HL-60 (cell line): ENCODE measurements around the gene AFF1.

Experiments
- CTCF ChIP-seq: IDR thresholded peaks from one replicate; pipeline ENCODE4 v1.5.1; 2011; ENCODE audit warnings: low read length, control low read depth, inconsistent platforms; ENCODE audit not compliant: insufficient read depth
- GABPA ChIP-seq: IDR thresholded peaks from 2 replicates; pipeline ENCODE4 v1.6.1; 2012; ENCODE audit warnings: low read depth
- POLR2AphosphoS5 ChIP-seq: IDR thresholded peaks from 2 replicates; pipeline ENCODE4 v1.6.1; 2012; ENCODE audit warnings: low read depth
- SPI1 ChIP-seq: IDR thresholded peaks from 2 replicates; pipeline ENCODE4 v1.6.1; 2012; ENCODE audit warnings: low read depth, mild to moderate bottlenecking, borderline replicate concordance
- TF ChIP-seq, protein P1 (sequence below): IDR thresholded peaks from 2 replicates; pipeline ENCODE4 v1.6.1; 2012; ENCODE audit warnings: low read depth; ENCODE audit not compliant: insufficient replicate concordance

DNA sequence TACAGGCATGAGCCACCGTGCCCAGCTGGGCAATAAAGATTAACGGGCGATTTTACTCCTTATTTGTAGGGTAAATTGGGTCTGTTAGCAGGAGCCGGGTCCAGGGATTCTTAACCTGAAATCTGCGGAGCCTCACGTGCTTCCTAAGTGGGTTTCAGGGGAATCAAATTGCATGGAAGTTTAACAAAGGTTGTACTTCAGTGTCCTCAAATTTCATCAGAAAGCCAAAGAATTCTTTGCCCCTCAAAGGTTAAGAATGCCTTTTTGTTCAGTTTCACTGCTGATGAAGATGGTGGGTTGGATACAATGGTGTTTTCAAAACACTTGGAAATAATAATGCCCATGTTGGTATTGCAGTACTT lies 67.9 kb downstream of the AFF1 start:
- TF ChIP-seq CTCF (no peak), GABPA (no peak), POLR2AphosphoS5 (no peak), SPI1 (no peak)
- TF ChIP-seq, protein P1, sequence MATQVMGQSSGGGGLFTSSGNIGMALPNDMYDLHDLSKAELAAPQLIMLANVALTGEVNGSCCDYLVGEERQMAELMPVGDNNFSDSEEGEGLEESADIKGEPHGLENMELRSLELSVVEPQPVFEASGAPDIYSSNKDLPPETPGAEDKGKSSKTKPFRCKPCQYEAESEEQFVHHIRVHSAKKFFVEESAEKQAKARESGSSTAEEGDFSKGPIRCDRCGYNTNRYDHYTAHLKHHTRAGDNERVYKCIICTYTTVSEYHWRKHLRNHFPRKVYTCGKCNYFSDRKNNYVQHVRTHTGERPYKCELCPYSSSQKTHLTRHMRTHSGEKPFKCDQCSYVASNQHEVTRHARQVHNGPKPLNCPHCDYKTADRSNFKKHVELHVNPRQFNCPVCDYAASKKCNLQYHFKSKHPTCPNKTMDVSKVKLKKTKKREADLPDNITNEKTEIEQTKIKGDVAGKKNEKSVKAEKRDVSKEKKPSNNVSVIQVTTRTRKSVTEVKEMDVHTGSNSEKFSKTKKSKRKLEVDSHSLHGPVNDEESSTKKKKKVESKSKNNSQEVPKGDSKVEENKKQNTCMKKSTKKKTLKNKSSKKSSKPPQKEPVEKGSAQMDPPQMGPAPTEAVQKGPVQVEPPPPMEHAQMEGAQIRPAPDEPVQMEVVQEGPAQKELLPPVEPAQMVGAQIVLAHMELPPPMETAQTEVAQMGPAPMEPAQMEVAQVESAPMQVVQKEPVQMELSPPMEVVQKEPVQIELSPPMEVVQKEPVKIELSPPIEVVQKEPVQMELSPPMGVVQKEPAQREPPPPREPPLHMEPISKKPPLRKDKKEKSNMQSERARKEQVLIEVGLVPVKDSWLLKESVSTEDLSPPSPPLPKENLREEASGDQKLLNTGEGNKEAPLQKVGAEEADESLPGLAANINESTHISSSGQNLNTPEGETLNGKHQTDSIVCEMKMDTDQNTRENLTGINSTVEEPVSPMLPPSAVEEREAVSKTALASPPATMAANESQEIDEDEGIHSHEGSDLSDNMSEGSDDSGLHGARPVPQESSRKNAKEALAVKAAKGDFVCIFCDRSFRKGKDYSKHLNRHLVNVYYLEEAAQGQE: no peak
